Measurements from ENCODE around the gene ATP11C. TPM values are rescaled to one million over a fixed set of nuclear protein-coding genes. Genes with fewer than 3 reads are reported as not detected.

The ATP11C gene
- total and polyA plus RNA-seq, 2 of the 4 experiments (the other 2 are of a cell fraction) = 19.3 to 40.0 TPM

DNA sequence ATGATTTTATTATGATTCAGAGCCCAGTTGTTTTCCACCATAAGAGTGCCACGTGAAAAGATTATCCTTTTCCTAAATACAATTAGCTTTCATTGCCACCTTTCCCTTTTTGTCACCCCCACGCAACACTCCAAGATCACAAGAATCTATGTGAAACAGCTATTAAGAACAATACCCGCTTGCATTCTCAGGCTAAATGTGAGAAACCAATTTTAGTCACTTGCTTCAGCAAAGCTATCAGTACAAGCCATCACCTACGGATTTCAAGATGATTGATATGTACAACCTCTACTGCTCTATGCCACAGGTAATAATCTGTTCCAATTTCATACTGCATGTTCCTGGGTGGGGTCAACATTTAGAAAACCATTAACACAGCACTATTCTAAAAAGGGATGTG, 2.5 kb downstream of the ATP11C start:
- no peak for DNase-seq
- Histone ChIP-seq H3K4me1 (ENCODE audit: control insufficient read depth, insufficient read depth, low read length) (no peaks in the 10 kb centered on the region; the same call in 1 of the 2 replicates), H3K4me3 (ENCODE audit: insufficient read depth, low read depth, low read length) (peak overlapping the region; percentile 80; the same call in 1 of the 2 replicates), H3K79me1 (ENCODE audit: low read depth in 1 of 2, low read length in 2 of 2) (peaks cover 0 to 9% of the 10 kb centered on the region in 2 experiments; a peak in 2 of 4 replicates), H3K9me3 (ENCODE audit: control insufficient read depth, insufficient read depth, low read length) (no peaks in the 10 kb centered on the region), H3K27me3 (ENCODE audit: control insufficient read depth, insufficient read depth, low read length) (no peaks in the 10 kb centered on the region), H2BK20ac (ENCODE audit: low read depth, low read length) (no peak overlapping the region), H3K18ac (ENCODE audit: low read depth, low read length) (no peak overlapping the region), H4K5ac (ENCODE audit: low read depth, low read length) (no peak overlapping the region), H4K8ac (ENCODE audit: low read depth in 2 of 2, low read length in 2 of 2) (no peak overlapping the region), H3K9me1 (ENCODE audit: insufficient read depth, low read length) (no peaks in the 10 kb centered on the region), H2AFZ (replicated peaks; ENCODE audit: low read length, poor library complexity) (no peak overlapping the region), H3K4me2 (ENCODE audit: low read depth, low read length) (peak overlapping the region; percentile 73; the same call in 1 of the 2 replicates), H3K27ac (ENCODE audit: insufficient read depth, low read length) (no peak overlapping the region), H2AK9ac (replicated peaks; ENCODE audit: low read depth, low read length, poor library complexity) (no peak overlapping the region), H2BK120ac (ENCODE audit: low read depth, low read length) (no peak overlapping the region), H3K56ac (ENCODE audit: extremely low read depth, insufficient read depth, low read length) (no peak overlapping the region), H3K23ac (ENCODE audit: low read depth, low read length) (peak overlapping the region; percentile 28; the same call in 1 of the 2 replicates), H3K14ac (replicated peaks; ENCODE audit: low read depth, low read length) (0 out of 2 replicates have a peak overlapping the region, but pooled peaks have one; percentile 1), H4K91ac (ENCODE audit: insufficient read depth, low read depth, low read length) (no peak overlapping the region), H2BK15ac (ENCODE audit: low read depth, low read length) (no peak overlapping the region), H3K4ac (ENCODE audit: low read depth, low read length) (no peak overlapping the region), H3K9ac (ENCODE audit: low read depth, low read length) (peak overlapping the region; percentile 45; the same call in 1 of the 2 replicates), H2AK5ac (ENCODE audit: low read depth, low read length) (no peak overlapping the region), H2BK5ac (ENCODE audit: low read depth, low read length, poor library complexity, severe bottlenecking) (no peak overlapping the region), H4K20me1 (ENCODE audit: insufficient read depth, low read length) (peaks cover 4% of the 10 kb centered on the region; the same call in 1 of the 2 replicates), H3K36me3 (ENCODE audit: control insufficient read depth, insufficient read depth, low read length) (no peaks in the 10 kb centered on the region)
- dilution Hi-C loops (cut with HindIII; ENCODE audit: low sequenced_read_pairs, unreplicated experiment) (no loop called here), intact Hi-C loops (cut with micrococcal nuclease) (loop anchor here (5.0 to 10.0 kb wide), 3 partner anchors 98 to 206 kb away; no protein-coding TSS in a partner anchor), in situ Hi-C loops (cut with MboI; ENCODE audit: low sequenced_read_pairs) (no loop called here)
- ChIA-PET CTCF (no interaction called here), POLR2A (ENCODE audit: unreplicated experiment) (no interaction called here)
- BruUV-seq (replicated peaks) = no TSS peak
- no peak for ATAC-seq (ENCODE audit: low read depth)
- no peak for TF ChIP-seq POLR2A (IDR thresholded peaks at IDR 0.05; ENCODE audit: low read depth, low read length)
- TF ChIP-seq, protein P1, sequence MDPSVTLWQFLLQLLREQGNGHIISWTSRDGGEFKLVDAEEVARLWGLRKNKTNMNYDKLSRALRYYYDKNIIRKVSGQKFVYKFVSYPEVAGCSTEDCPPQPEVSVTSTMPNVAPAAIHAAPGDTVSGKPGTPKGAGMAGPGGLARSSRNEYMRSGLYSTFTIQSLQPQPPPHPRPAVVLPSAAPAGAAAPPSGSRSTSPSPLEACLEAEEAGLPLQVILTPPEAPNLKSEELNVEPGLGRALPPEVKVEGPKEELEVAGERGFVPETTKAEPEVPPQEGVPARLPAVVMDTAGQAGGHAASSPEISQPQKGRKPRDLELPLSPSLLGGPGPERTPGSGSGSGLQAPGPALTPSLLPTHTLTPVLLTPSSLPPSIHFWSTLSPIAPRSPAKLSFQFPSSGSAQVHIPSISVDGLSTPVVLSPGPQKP (IDR thresholded peaks at IDR 0.05; ENCODE audit: borderline replicate concordance, low read depth, low read length) = no peak
- no peak for TF ChIP-seq BHLHE40 (IDR thresholded peaks at IDR 0.05; ENCODE audit: low read depth, low read length)
- TF ChIP-seq CEBPB (IDR thresholded peaks at IDR 0.05; ENCODE audit: low read depth, low read length) = no peak
- no peak for TF ChIP-seq NFE2L2 (IDR thresholded peaks at IDR 0.05; ENCODE audit: low read depth, low read length)
- WGBS, 2 experiments (ENCODE audit: extremely low coverage in 2 of 2, insufficient read length in 1 of 2) = 100% methylated on average over 1 of the region's 4 CpGs; no CpG with 5 or more reads in 1 of the 2 experiments
